ENCODE data around the gene SSTR3. TPM values are rescaled to one million over a fixed set of nuclear protein-coding genes. Genes with fewer than 3 reads are reported as not detected.

SSTR3 gene
- total and polyA plus RNA-seq, 2 donors (not counting 1 experiment from before 2014, with no cell fraction given), result 0.64 to 0.98 TPM

- H3K9ac ChIP-seq (ENCODE audit: low read length), result no peak overlapping the region
- H3K79me2 ChIP-seq (ENCODE audit: control insufficient read depth, insufficient read depth, low read length), result peaks cover 16% of the 10 kb centered on the region
- DNase-seq (no peak), ATAC-seq (ENCODE audit: low read depth) (no peak)
- ChIA-PET POLR2A (no interaction called here), CTCF (interaction anchor here (7.3 kb wide), 1 partner anchor 65 kb away, joined by 119 read pairs; no protein-coding TSS in a partner anchor)
- peaks cover 21 to 26% of the 10 kb centered on the region in 2 donors for H3K4me1 ChIP-seq (ENCODE audit: control insufficient read depth in 2 of 2, insufficient read depth in 2 of 2, low read length in 2 of 2)
- Mint-ChIP-seq H3K4me1 (peaks cover 31% of the 10 kb centered on the region), H3K27me3 (no peaks in the 10 kb centered on the region), H3K27ac (no peak overlapping the region), H3K9me3 (ENCODE audit: insufficient read depth) (no peaks in the 10 kb centered on the region), H3K4me3 (no peak overlapping the region)
- H4K20me1 ChIP-seq (ENCODE audit: control insufficient read depth, insufficient read depth, low read length, poor library complexity, severe bottlenecking), result no peaks in the 10 kb centered on the region
- no peaks in the 10 kb centered on the region for H3K9me3 ChIP-seq (ENCODE audit: control extremely low read depth in 1 of 3, control insufficient read depth in 2 of 3, insufficient read depth in 1 of 3, low read length in 2 of 3)
- H3K36me3 ChIP-seq (replicated peaks in 1 of 2; ENCODE audit: control extremely low read depth in 1 of 2, control insufficient read depth in 1 of 2, extremely low read depth in 1 of 2, insufficient read depth in 2 of 2, low read length in 1 of 2), result peaks cover 0 to 5% of the 10 kb centered on the region in 2 experiments
- no peak overlapping the region for H3K4me3 ChIP-seq (ENCODE audit: control extremely low read depth in 1 of 5, extremely low read depth in 1 of 5, insufficient read depth in 1 of 5, low read depth in 2 of 5, low read length in 4 of 5)
- H3K4me2 ChIP-seq (replicated peaks; ENCODE audit: low read depth, low read length, poor library complexity, severe bottlenecking), result no peak overlapping the region
- no peak overlapping the region for H2AFZ ChIP-seq (ENCODE audit: insufficient read depth, low read depth, low read length, poor library complexity, severe bottlenecking)
- WGBS (ENCODE audit: insufficient coverage), result 96% methylated on average over 4 of the region's 4 CpGs
- H3K27me3 ChIP-seq (replicated peaks in 1 of 4; ENCODE audit: control extremely low read depth in 1 of 4, control insufficient read depth in 3 of 4, insufficient read depth in 4 of 4, low read length in 3 of 4), result no peaks in the 10 kb centered on the region
- TF ChIP-seq EZH2 (IDR thresholded peaks at IDR 0.05; ENCODE audit: borderline replicate concordance, insufficient read depth, low read depth, low read length, poor library complexity, severe bottlenecking), result no peak
- TF ChIP-seq, protein P1, sequence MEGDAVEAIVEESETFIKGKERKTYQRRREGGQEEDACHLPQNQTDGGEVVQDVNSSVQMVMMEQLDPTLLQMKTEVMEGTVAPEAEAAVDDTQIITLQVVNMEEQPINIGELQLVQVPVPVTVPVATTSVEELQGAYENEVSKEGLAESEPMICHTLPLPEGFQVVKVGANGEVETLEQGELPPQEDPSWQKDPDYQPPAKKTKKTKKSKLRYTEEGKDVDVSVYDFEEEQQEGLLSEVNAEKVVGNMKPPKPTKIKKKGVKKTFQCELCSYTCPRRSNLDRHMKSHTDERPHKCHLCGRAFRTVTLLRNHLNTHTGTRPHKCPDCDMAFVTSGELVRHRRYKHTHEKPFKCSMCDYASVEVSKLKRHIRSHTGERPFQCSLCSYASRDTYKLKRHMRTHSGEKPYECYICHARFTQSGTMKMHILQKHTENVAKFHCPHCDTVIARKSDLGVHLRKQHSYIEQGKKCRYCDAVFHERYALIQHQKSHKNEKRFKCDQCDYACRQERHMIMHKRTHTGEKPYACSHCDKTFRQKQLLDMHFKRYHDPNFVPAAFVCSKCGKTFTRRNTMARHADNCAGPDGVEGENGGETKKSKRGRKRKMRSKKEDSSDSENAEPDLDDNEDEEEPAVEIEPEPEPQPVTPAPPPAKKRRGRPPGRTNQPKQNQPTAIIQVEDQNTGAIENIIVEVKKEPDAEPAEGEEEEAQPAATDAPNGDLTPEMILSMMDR (IDR thresholded peaks at IDR 0.05), result no peak
- no peak overlapping the region for H3K27ac ChIP-seq (ENCODE audit: low read length in 2 of 2)
- intact Hi-C loops (cut with micrococcal nuclease), result loop anchor here (5.0 kb wide), 1 partner anchor 219 kb away; no protein-coding TSS in a partner anchor
Measured at GRCh38 chr22:37195921-37196320, 16.4 kb downstream of the SSTR3 start.

DNA sequence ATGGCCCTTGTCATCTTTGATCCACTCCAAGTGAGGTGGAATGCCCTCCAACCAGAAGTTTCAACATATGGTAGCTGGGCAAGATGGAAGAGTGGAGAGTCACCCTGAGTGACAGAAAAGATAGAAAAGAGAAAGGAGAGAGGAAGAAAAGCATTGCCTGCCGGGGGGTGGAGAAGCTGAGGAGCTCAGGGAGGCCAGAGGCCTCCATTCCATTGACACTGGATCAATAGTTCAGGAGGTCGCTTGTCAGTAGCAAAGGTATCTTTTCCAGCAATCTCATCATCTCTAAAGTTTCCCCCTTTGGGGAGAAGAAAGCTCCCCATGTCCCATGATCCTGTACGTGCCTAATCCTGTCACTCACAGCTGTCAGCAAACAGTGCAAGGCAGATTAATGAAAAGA lies 17.5 kb downstream of the SSTR3 start:
- Histone ChIP-seq H3K79me2 (ENCODE audit: control insufficient read depth, insufficient read depth, low read length) (peaks cover 16% of the 10 kb centered on the region), H3K27ac (ENCODE audit: low read length in 2 of 2) (no peak overlapping the region), H3K9ac (ENCODE audit: low read length) (no peak overlapping the region), H3K36me3 (replicated peaks in 1 of 2; ENCODE audit: control extremely low read depth in 1 of 2, control insufficient read depth in 1 of 2, extremely low read depth in 1 of 2, insufficient read depth in 2 of 2, low read length in 1 of 2) (peaks cover 0 to 5% of the 10 kb centered on the region in 2 experiments), H2AFZ (ENCODE audit: insufficient read depth, low read depth, low read length, poor library complexity, severe bottlenecking) (no peak overlapping the region), H3K4me3 (ENCODE audit: control extremely low read depth in 1 of 5, extremely low read depth in 1 of 5, insufficient read depth in 1 of 5, low read depth in 2 of 5, low read length in 4 of 5) (no peak overlapping the region), H3K9me3 (ENCODE audit: control extremely low read depth in 1 of 3, control insufficient read depth in 2 of 3, insufficient read depth in 1 of 3, low read length in 2 of 3) (no peaks in the 10 kb centered on the region), H3K4me1 (ENCODE audit: control insufficient read depth in 2 of 2, insufficient read depth in 2 of 2, low read length in 2 of 2) (peaks cover 10 to 14% of the 10 kb centered on the region in 2 donors), H4K20me1 (ENCODE audit: control insufficient read depth, insufficient read depth, low read length, poor library complexity, severe bottlenecking) (no peaks in the 10 kb centered on the region), H3K4me2 (replicated peaks; ENCODE audit: low read depth, low read length, poor library complexity, severe bottlenecking) (no peak overlapping the region), H3K27me3 (replicated peaks in 1 of 4; ENCODE audit: control extremely low read depth in 1 of 4, control insufficient read depth in 3 of 4, insufficient read depth in 4 of 4, low read length in 3 of 4) (no peaks in the 10 kb centered on the region)
- H3K27ac Mint-ChIP-seq, result no peak overlapping the region
- H3K4me3 Mint-ChIP-seq, result no peak overlapping the region
- no peaks in the 10 kb centered on the region for H3K9me3 Mint-ChIP-seq (ENCODE audit: insufficient read depth)
- no peak for DNase-seq
- no peak for ATAC-seq (ENCODE audit: low read depth)
- no peak for TF ChIP-seq EZH2 (IDR thresholded peaks at IDR 0.05; ENCODE audit: borderline replicate concordance, insufficient read depth, low read depth, low read length, poor library complexity, severe bottlenecking)
- TF ChIP-seq, protein P1 (IDR thresholded peaks at IDR 0.05), result no peak
- ChIA-PET POLR2A (no interaction called here), CTCF (interaction anchor here (0.9 kb wide), 1 partner anchor 65 kb away, joined by 3 read pairs; no protein-coding TSS in a partner anchor)
- H3K27me3 Mint-ChIP-seq, result no peaks in the 10 kb centered on the region
- 80% methylated on average over 1 of the region's 3 CpGs for WGBS (ENCODE audit: insufficient coverage)
- peaks cover 21% of the 10 kb centered on the region for H3K4me1 Mint-ChIP-seq
- intact Hi-C loops (cut with micrococcal nuclease), result loop anchor here (5.0 kb wide), 1 partner anchor 217 kb away; no protein-coding TSS in a partner anchor

All from B cell (primary cell).